Measurements from ENCODE around the gene NCBP3. TPM values are rescaled to one million over a fixed set of nuclear protein-coding genes. Genes with fewer than 3 reads are reported as not detected.

Gene NCBP3
- total RNA-seq, 4 donors from 2014 or later = 15.0 to 33.9 (median 21.9) TPM

GRCh38 chr17:3867606-3868005, 21.6 kb upstream of the NCBP3 start:
- no peak overlapping the region for H3K27ac ChIP-seq (replicated peaks in 1 of 4)
- H3K27me3 ChIP-seq = no peaks in the 10 kb centered on the region
- TF ChIP-seq POLR2A (IDR thresholded peaks at IDR 0.05; ENCODE audit: low read depth) = no peak
- no peak for TF ChIP-seq POLR2AphosphoS5 (IDR thresholded peaks at IDR 0.05)
- TF ChIP-seq CTCF (IDR thresholded peaks at IDR 0.05) = no peak
- TF ChIP-seq EP300 (IDR thresholded peaks at IDR 0.05) = no peak
- 79% methylated on average over 11 of the region's 11 CpGs for WGBS
- peaks cover 0 to 27% (median 16%) of the 10 kb centered on the region in 4 donors for H3K36me3 ChIP-seq
- H3K4me3 ChIP-seq = no peak overlapping the region
- no peaks in the 10 kb centered on the region for H3K9me3 ChIP-seq
- intact Hi-C loops (cut with DNase I) = no loop called here
- peaks cover 0 to 7% (median 3%) of the 10 kb centered on the region in 4 donors for H3K4me1 ChIP-seq
- no peak for DNase-seq (ENCODE audit: extremely low spot score)

GRCh38 chr17:3867106-3867505, 21.1 kb upstream of the NCBP3 start:
- no peaks in the 10 kb centered on the region for H3K9me3 ChIP-seq
- no peak overlapping the region for H3K4me3 ChIP-seq
- no peak for TF ChIP-seq CTCF (IDR thresholded peaks at IDR 0.05)
- no peak for TF ChIP-seq EP300 (IDR thresholded peaks at IDR 0.05)
- TF ChIP-seq POLR2AphosphoS5 (IDR thresholded peaks at IDR 0.05) = no peak
- no peak for TF ChIP-seq POLR2A (IDR thresholded peaks at IDR 0.05; ENCODE audit: low read depth)
- H3K36me3 ChIP-seq = peaks cover 0 to 27% (median 13%) of the 10 kb centered on the region in 4 donors
- no peak overlapping the region for H3K27ac ChIP-seq (replicated peaks in 1 of 4)
- DNase-seq (ENCODE audit: extremely low spot score) = no peak
- 79% methylated on average over 17 of the region's 17 CpGs for WGBS
- H3K27me3 ChIP-seq = no peaks in the 10 kb centered on the region
- peaks cover 0 to 7% (median 3%) of the 10 kb centered on the region in 4 donors for H3K4me1 ChIP-seq
- intact Hi-C loops (cut with DNase I) = no loop called here

DNA sequence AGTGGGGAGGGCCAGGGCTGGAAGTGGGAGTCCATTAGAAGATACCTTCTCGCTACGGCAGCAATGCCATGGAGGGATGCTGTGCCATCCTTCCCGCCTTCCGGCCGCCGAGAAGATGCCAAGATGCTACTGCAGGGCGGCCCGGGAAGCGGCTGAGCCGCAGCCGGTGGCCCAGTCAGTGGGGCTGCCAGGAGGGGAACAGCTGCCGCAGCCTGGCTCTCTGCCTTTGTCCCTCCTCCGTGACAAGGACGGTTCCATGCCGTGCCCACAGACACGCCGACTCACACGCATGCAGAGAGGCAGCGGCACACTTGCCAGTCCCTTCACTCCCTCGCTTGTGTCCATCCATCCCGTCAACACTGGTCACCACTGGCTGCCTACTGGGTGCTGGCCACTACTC, 20.2 kb upstream of the NCBP3 start:
- intact Hi-C loops (cut with DNase I) = no loop called here
- H3K27ac ChIP-seq (replicated peaks in 1 of 4) = no peak overlapping the region
- peaks cover 0 to 30% (median 17%) of the 10 kb centered on the region in 4 donors for H3K36me3 ChIP-seq
- H3K9me3 ChIP-seq = no peaks in the 10 kb centered on the region
- H3K4me3 ChIP-seq = no peak overlapping the region
- WGBS = 95% methylated on average over 14 of the region's 21 CpGs
- H3K4me1 ChIP-seq = peaks cover 0 to 7% (median 3%) of the 10 kb centered on the region in 4 donors
- no peak for DNase-seq (ENCODE audit: extremely low spot score)
- no peaks in the 10 kb centered on the region for H3K27me3 ChIP-seq
- no peak for TF ChIP-seq CTCF (IDR thresholded peaks at IDR 0.05)
- no peak for TF ChIP-seq POLR2A (IDR thresholded peaks at IDR 0.05; ENCODE audit: low read depth)
- no peak for TF ChIP-seq EP300 (IDR thresholded peaks at IDR 0.05)
- TF ChIP-seq POLR2AphosphoS5 (IDR thresholded peaks at IDR 0.05) = no peak

DNA sequence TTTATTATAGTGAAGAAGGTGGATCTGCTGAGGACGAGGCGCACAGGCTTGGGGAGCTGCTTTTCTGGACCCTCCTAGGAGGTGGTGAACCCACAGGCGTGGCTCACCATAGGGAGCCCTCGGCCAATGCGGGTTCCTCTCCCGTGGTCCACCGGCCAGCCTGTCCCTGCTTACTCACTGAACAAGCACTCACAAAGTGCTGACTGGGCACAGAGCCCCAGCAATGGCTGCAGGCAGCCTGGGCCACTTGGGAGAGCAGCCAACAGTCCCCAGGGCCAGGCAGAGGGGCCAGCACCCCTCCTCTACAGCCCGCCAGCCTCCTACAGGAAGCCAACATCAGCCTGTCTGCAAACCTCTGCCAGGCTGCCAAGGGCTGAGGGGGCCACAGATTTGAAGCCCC, 19.1 kb upstream of the NCBP3 start:
- Histone ChIP-seq H3K27ac (replicated peaks in 1 of 4) (no peak overlapping the region), H3K4me3 (no peak overlapping the region), H3K36me3 (peaks cover 8 to 41% (median 25%) of the 10 kb centered on the region in 4 donors), H3K4me1 (peaks cover 0 to 7% (median 3%) of the 10 kb centered on the region in 4 donors), H3K9me3 (no peaks in the 10 kb centered on the region), H3K27me3 (no peaks in the 10 kb centered on the region)
- 60% methylated on average over 1 of the region's 8 CpGs for WGBS
- DNase-seq (ENCODE audit: extremely low spot score) = no peak
- TF ChIP-seq EP300 (IDR thresholded peaks at IDR 0.05) = no peak
- intact Hi-C loops (cut with DNase I) = no loop called here

DNA sequence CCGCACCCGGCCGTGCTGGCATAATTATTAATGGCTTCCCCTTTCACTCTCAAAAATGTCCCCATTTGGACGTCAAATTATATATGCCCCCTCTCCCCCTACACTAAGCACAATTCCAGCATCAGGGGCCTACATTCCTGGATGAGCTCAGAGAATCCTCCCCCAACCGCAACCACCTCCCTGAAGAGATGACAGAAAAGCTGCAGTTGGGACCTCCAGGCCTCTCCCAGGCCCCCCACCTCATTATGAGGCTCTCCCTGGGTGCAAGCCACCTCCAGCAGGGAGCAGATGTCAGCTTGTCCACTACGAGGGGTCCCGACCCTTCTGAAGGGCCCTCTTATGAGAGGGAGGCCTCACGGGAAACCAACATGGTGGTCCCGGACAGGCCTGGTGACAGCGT, 18.5 kb upstream of the NCBP3 start:
- no peak for DNase-seq (ENCODE audit: extremely low spot score)
- Histone ChIP-seq H3K9me3 (no peaks in the 10 kb centered on the region), H3K4me1 (peaks cover 0 to 7% (median 3%) of the 10 kb centered on the region in 4 donors), H3K36me3 (peaks cover 8 to 45% (median 23%) of the 10 kb centered on the region in 4 donors), H3K27ac (replicated peaks in 1 of 4) (no peak overlapping the region), H3K4me3 (no peak overlapping the region), H3K27me3 (no peaks in the 10 kb centered on the region)
- TF ChIP-seq POLR2A (IDR thresholded peaks at IDR 0.05; ENCODE audit: low read depth) (no peak), EP300 (IDR thresholded peaks at IDR 0.05) (no peak), CTCF (IDR thresholded peaks at IDR 0.05) (no peak), POLR2AphosphoS5 (IDR thresholded peaks at IDR 0.05) (no peak)
- intact Hi-C loops (cut with DNase I) = loop anchor here (5.0 kb wide), 2 partner anchors 43 to 138 kb away; no protein-coding TSS in a partner anchor
- WGBS = 89% methylated on average over 9 of the region's 10 CpGs
